NCI-H1105 treated with DMSO at 0.1 percent for 48 hours (cell line): Measurements from ENCODE around the gene CYP4F22.
"Not testable (repeated sequence)": the region's sequence is repeated elsewhere in the genome, so short reads cannot be mapped to it uniquely, and the experiment has no call there.

Experiments
- DNase-seq: peaks from one replicate; lab custom pipeline; 2025; lab: John Stamatoyannopoulos, UW

CYP4F22 gene

GRCh38 chr19:15495151-15495550 lies 13.2 kb upstream of the CYP4F22 start:
- DNase-seq: no peak

GRCh38 chr19:15498156-15498858 lies 10.0 kb upstream of the CYP4F22 start:
- no peak for DNase-seq

- no peak for DNase-seq
These were observed 9.4 kb upstream of the CYP4F22 start for GRCh38 chr19:15498910-15499309.

- DNase-seq: no peak
These were observed 6.7 kb upstream of the CYP4F22 start for GRCh38 chr19:15501596-15501995.

- no peak for DNase-seq
These were observed 6.1 kb upstream of the CYP4F22 start for GRCh38 chr19:15502264-15502663.

- DNase-seq: no peak
These were observed 2.2 kb upstream of the CYP4F22 start for GRCh38 chr19:15506074-15506571.

- no peak for DNase-seq
These were observed 974 bp upstream of the CYP4F22 start for GRCh38 chr19:15507068-15508034.

- no peak for DNase-seq
These were observed 3.5 kb downstream of the CYP4F22 start for GRCh38 chr19:15511671-15512424.

- DNase-seq: not testable (repeated sequence)
These were observed 6.9 kb downstream of the CYP4F22 start for GRCh38 chr19:15515227-15515625.

GRCh38 chr19:15516363-15516762 lies 8.0 kb downstream of the CYP4F22 start:
- no peak for DNase-seq

- no peak for DNase-seq
These were observed 9.5 kb downstream of the CYP4F22 start for GRCh38 chr19:15517778-15518177.

GRCh38 chr19:15519433-15519976 lies 11.2 kb downstream of the CYP4F22 start:
- no peak for DNase-seq

GRCh38 chr19:15524781-15525180 lies 16.5 kb downstream of the CYP4F22 start:
- DNase-seq: no peak

GRCh38 chr19:15525291-15525690 lies 17.0 kb downstream of the CYP4F22 start:
- no peak for DNase-seq

- DNase-seq: no peak
These were observed 18.1 kb downstream of the CYP4F22 start for GRCh38 chr19:15526408-15526807.

- no peak for DNase-seq
These were observed 19.4 kb downstream of the CYP4F22 start for GRCh38 chr19:15527705-15528104.

- DNase-seq: no peak
These were observed 21.5 kb downstream of the CYP4F22 start for GRCh38 chr19:15529774-15530372.

GRCh38 chr19:15532779-15533521 lies 24.6 kb downstream of the CYP4F22 start:
- DNase-seq: peak; percentile 1

GRCh38 chr19:15533522-15533830 lies 25.2 kb downstream of the CYP4F22 start:
- DNase-seq: not testable (repeated sequence)

- DNase-seq: no peak
These were observed 26.9 kb downstream of the CYP4F22 start for GRCh38 chr19:15534957-15535864.
